DOHH2 (cell line): ENCODE results near the gene SPRY1.

Source experiments
- H3F3A ChIP-seq: fragments of 200-600 bp; sonication (generic), shearing (Covaris generic); 2 replicates; pipeline ENCODE4 v1.6.0; 2016; ENCODE audit warnings: antibody characterized with exemption, mild to moderate bottlenecking; ENCODE audit not compliant: control insufficient read depth, insufficient read depth
- H3K27ac ChIP-seq: fragments of 200-600 bp; sonication (generic); 2 replicates; pipeline ENCODE4 v1.5.1; 2014; ENCODE audit warnings: low read depth, mild to moderate bottlenecking, low read length, moderate library complexity
- H3K27me3 ChIP-seq: fragments of 200-600 bp; sonication (generic); 2 replicates; pipeline ENCODE4 v1.6.1; 2014; ENCODE audit warnings: mild to moderate bottlenecking, low read length, mixed read lengths; ENCODE audit not compliant: control insufficient read depth
- H3K36me3 ChIP-seq: fragments of 200-600 bp; sonication (generic); 2 replicates; pipeline ENCODE4 v1.6.1; 2014; ENCODE audit warnings: mild to moderate bottlenecking, low read length, moderate library complexity, mixed read lengths; ENCODE audit not compliant: control insufficient read depth
- H3K4me1 ChIP-seq: fragments of 200-600 bp; sonication (generic); 2 replicates; pipeline ENCODE4 v1.6.1; 2014; ENCODE audit warnings: mild to moderate bottlenecking, low read length, mixed read lengths; ENCODE audit not compliant: control insufficient read depth
- H3K4me2 ChIP-seq: fragments of 200-600 bp; sonication (generic); 2 replicates; pipeline ENCODE4 v1.6.0; 2014; ENCODE audit warnings: mild to moderate bottlenecking, low read length, moderate library complexity
- H3K4me3 ChIP-seq: fragments of 200-600 bp; sonication (generic); 2 replicates; pipeline ENCODE4 v1.5.1; 2014; ENCODE audit warnings: mild to moderate bottlenecking, low read length, mixed read lengths
- H3K79me2 ChIP-seq: fragments of 200-600 bp; sonication (generic); 2 replicates; pipeline ENCODE4 v1.6.1; 2014; ENCODE audit warnings: mild to moderate bottlenecking, low read length, mixed read lengths; ENCODE audit not compliant: control insufficient read depth
- H3K9me2 ChIP-seq: fragments of 200-600 bp; sonication (generic); replicated peaks from 2 replicates; pipeline ENCODE4 v1.6.1; 2014; ENCODE audit warnings: mild to moderate bottlenecking, low read length, mixed read lengths; ENCODE audit not compliant: control insufficient read depth
- H3K9me3 ChIP-seq: fragments of 200-600 bp; sonication (generic); 2 replicates; pipeline ENCODE4 v1.6.1; 2014; ENCODE audit warnings: antibody characterized with exemption, low read length, mixed read lengths; ENCODE audit not compliant: control insufficient read depth, insufficient read depth
- H4K20me1 ChIP-seq: fragments of 200-600 bp; sonication (generic); 2 replicates; pipeline ENCODE4 v1.6.0; 2014; ENCODE audit warnings: low read depth, mild to moderate bottlenecking, antibody characterized with exemption, low read length, moderate library complexity; ENCODE audit not compliant: control insufficient read depth, insufficient read depth
- CTCF ChIP-seq: fragments of 200-600 bp; sonication (generic); IDR thresholded peaks from one replicate; pipeline ENCODE4 v1.5.1; 2014; ENCODE audit warnings: antibody characterized with exemption, mild to moderate bottlenecking, low read depth, low read length; ENCODE audit not compliant: poor library complexity, severe bottlenecking
- EZH2phosphoT487 ChIP-seq: fragments of 200-600 bp; sonication (generic); IDR thresholded peaks from 2 replicates; pipeline ENCODE4 v1.6.1; 2017; ENCODE audit warnings: borderline replicate concordance, mild to moderate bottlenecking, antibody characterized with exemption, low read length, moderate library complexity, mixed read lengths

Gene SPRY1

GRCh38 chr4:123433976-123434375 lies 37.4 kb downstream of the SPRY1 start:
- H3K4me2 ChIP-seq: no peak overlapping the region
- no peaks in the 10 kb centered on the region for H4K20me1 ChIP-seq
- H3F3A ChIP-seq: no peaks in the 10 kb centered on the region
- H3K36me3 ChIP-seq: no peaks in the 10 kb centered on the region
- H3K79me2 ChIP-seq: no peaks in the 10 kb centered on the region
- no peaks in the 10 kb centered on the region for H3K9me3 ChIP-seq
- no peaks in the 10 kb centered on the region for H3K27me3 ChIP-seq
- TF ChIP-seq CTCF: no peak
- TF ChIP-seq EZH2phosphoT487: no peak
- H3K4me1 ChIP-seq: no peaks in the 10 kb centered on the region
- H3K27ac ChIP-seq: no peak overlapping the region
- H3K9me2 ChIP-seq: no peaks in the 10 kb centered on the region
- H3K4me3 ChIP-seq: no peak overlapping the region

- H3K27ac ChIP-seq: no peak overlapping the region
- no peaks in the 10 kb centered on the region for H3K9me2 ChIP-seq
- no peak overlapping the region for H3K4me3 ChIP-seq
- no peaks in the 10 kb centered on the region for H4K20me1 ChIP-seq
- H3F3A ChIP-seq: no peaks in the 10 kb centered on the region
- no peaks in the 10 kb centered on the region for H3K79me2 ChIP-seq
- H3K4me1 ChIP-seq: no peaks in the 10 kb centered on the region
- no peak overlapping the region for H3K4me2 ChIP-seq
- no peaks in the 10 kb centered on the region for H3K27me3 ChIP-seq
- TF ChIP-seq EZH2phosphoT487 (no peak), CTCF (no peak)
- H3K9me3 ChIP-seq: no peaks in the 10 kb centered on the region
- no peaks in the 10 kb centered on the region for H3K36me3 ChIP-seq
These were observed 38.9 kb downstream of the SPRY1 start for GRCh38 chr4:123435246-123436113.

- TF ChIP-seq EZH2phosphoT487: no peak
- TF ChIP-seq CTCF: no peak
- no peaks in the 10 kb centered on the region for H3K79me2 ChIP-seq
- no peaks in the 10 kb centered on the region for H3F3A ChIP-seq
- H3K4me2 ChIP-seq: no peak overlapping the region
- no peak overlapping the region for H3K4me3 ChIP-seq
- H3K27me3 ChIP-seq: no peaks in the 10 kb centered on the region
- H3K9me3 ChIP-seq: no peaks in the 10 kb centered on the region
- peaks cover 8% of the 10 kb centered on the region for H3K4me1 ChIP-seq
- no peaks in the 10 kb centered on the region for H3K9me2 ChIP-seq
- no peaks in the 10 kb centered on the region for H3K36me3 ChIP-seq
- no peaks in the 10 kb centered on the region for H4K20me1 ChIP-seq
- no peak overlapping the region for H3K27ac ChIP-seq
These were observed 41.4 kb downstream of the SPRY1 start for GRCh38 chr4:123438031-123438430.
